SK-N-SH treated with all-trans-retinoic acid at 6 μM for 48 hours (cell line): ENCODE results near the gene GPR173.

Experiments
- ATAC-seq: fragments of 200-7000 bp; cut with Tn5 transposase; 3 replicates; pipeline ENCODE4 v1.9.1; 2020; ENCODE audit warnings: mild to moderate bottlenecking, moderate library complexity
- ARNTL ChIP-seq: fragments of 450-650 bp; formaldehyde crosslinking; IDR thresholded peaks from 2 replicates; pipeline ENCODE4 v1.5.0; 2020; ENCODE audit warnings: low read depth, mild to moderate bottlenecking, moderate library complexity, borderline replicate concordance
- CSDC2 ChIP-seq: fragments of 250-450 bp; sonication (Bioruptor Pico); IDR thresholded peaks from 2 replicates; pipeline ENCODE4 v1.5.0; 2020; ENCODE audit warnings: mild to moderate bottlenecking, moderate library complexity
- ESRRG ChIP-seq: fragments of 250-450 bp; sonication (Bioruptor Pico); IDR thresholded peaks from 2 replicates; pipeline ENCODE4 v1.6.1; 2021; ENCODE audit warnings: mild to moderate bottlenecking
- GLIS3 ChIP-seq: fragments of 250-450 bp; sonication (Bioruptor Pico); IDR thresholded peaks from 2 replicates; pipeline ENCODE4 v1.5.0; 2020; ENCODE audit warnings: mild to moderate bottlenecking, moderate library complexity
- ISL1 ChIP-seq: fragments of 250-450 bp; sonication (Bioruptor Pico); IDR thresholded peaks from 2 replicates; pipeline ENCODE4 v2.1.2; 2022; ENCODE audit warnings: mild to moderate bottlenecking, moderate library complexity
- PPARA ChIP-seq: fragments of 250-450 bp; sonication (Bioruptor Pico); IDR thresholded peaks from 2 replicates; pipeline ENCODE4 v1.5.0; 2020; ENCODE audit warnings: mild to moderate bottlenecking, borderline replicate concordance
- RARB ChIP-seq: fragments of 250-450 bp; sonication (Bioruptor Pico); IDR thresholded peaks from 2 replicates; pipeline ENCODE4 v1.8.0; 2021; ENCODE audit warnings: mild to moderate bottlenecking, moderate library complexity
- SNAI2 ChIP-seq: fragments of 250-450 bp; sonication (Bioruptor Pico); IDR thresholded peaks from 2 replicates; pipeline ENCODE4 v1.5.0; 2020; ENCODE audit warnings: mild to moderate bottlenecking, moderate library complexity
- ZC3H10 ChIP-seq: fragments of 250-450 bp; sonication (Bioruptor Pico); IDR thresholded peaks from 2 replicates; pipeline ENCODE4 v1.5.1; 2021; ENCODE audit warnings: mild to moderate bottlenecking, moderate library complexity
- ZFP3 ChIP-seq: fragments of 250-450 bp; sonication (Bioruptor Pico); IDR thresholded peaks from 2 replicates; pipeline ENCODE4 v1.5.0; 2020; ENCODE audit warnings: mild to moderate bottlenecking, moderate library complexity
- ZNF565 ChIP-seq: fragments of 450-650 bp; formaldehyde crosslinking; conservative IDR thresholded peaks from 2 replicates; pipeline ENCODE4 v1.5.0; 2020; ENCODE audit warnings: low read depth, mild to moderate bottlenecking, moderate library complexity
- ZNF70 ChIP-seq: fragments of 450-650 bp; formaldehyde crosslinking; IDR thresholded peaks from 2 replicates; pipeline ENCODE4 v1.5.0; 2020; ENCODE audit warnings: mild to moderate bottlenecking, moderate library complexity
- ZNF8 ChIP-seq: fragments of 450-650 bp; formaldehyde crosslinking; IDR thresholded peaks from 2 replicates; pipeline ENCODE4 v1.5.0; 2020; ENCODE audit warnings: mild to moderate bottlenecking, moderate library complexity
- TF ChIP-seq, protein P1 (sequence below): fragments of 250-450 bp; sonication (Bioruptor Pico); IDR thresholded peaks from 2 replicates; pipeline ENCODE4 v1.5.1; 2020; ENCODE audit warnings: low read depth, mild to moderate bottlenecking, moderate library complexity
- TF ChIP-seq, protein P2 (sequence below): fragments of 250-450 bp; sonication (Bioruptor Pico); IDR thresholded peaks from 2 replicates; pipeline ENCODE4 v1.8.0; 2021; ENCODE audit warnings: low read depth, mild to moderate bottlenecking, moderate library complexity, borderline replicate concordance
- TF ChIP-seq, protein P3 (sequence below): fragments of 250-450 bp; sonication (Bioruptor Pico); IDR thresholded peaks from 2 replicates; pipeline ENCODE4 v1.5.1; 2021; ENCODE audit warnings: mild to moderate bottlenecking, moderate library complexity
- TF ChIP-seq, protein P4 (sequence below): fragments of 250-450 bp; sonication (Bioruptor Pico); IDR thresholded peaks from 2 replicates; pipeline ENCODE4 v1.8.0; 2020; ENCODE audit warnings: mild to moderate bottlenecking, moderate library complexity, borderline replicate concordance

Gene GPR173

DNA sequence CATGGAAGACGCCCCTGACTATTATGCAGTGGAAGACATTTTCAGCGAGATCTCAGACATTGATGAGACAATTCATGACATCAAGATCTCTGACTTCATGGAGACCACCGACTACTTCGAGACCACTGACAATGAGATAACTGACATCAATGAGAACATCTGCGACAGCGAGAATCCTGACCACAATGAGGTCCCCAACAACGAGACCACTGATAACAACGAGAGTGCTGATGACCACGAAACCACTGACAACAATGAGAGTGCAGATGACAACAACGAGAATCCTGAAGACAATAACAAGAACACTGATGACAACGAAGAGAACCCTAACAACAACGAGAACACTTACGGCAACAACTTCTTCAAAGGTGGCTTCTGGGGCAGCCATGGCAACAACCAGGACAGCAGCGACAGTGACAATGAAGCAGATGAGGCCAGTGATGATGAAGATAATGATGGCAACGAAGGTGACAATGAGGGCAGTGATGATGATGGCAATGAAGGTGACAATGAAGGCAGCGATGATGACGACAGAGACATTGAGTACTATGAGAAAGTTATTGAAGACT, 37.2 kb downstream of the GPR173 start (continued):
- TF ChIP-seq RARB (CRISPR knock-in tag) (no peak), SNAI2 (no peak)

DNA sequence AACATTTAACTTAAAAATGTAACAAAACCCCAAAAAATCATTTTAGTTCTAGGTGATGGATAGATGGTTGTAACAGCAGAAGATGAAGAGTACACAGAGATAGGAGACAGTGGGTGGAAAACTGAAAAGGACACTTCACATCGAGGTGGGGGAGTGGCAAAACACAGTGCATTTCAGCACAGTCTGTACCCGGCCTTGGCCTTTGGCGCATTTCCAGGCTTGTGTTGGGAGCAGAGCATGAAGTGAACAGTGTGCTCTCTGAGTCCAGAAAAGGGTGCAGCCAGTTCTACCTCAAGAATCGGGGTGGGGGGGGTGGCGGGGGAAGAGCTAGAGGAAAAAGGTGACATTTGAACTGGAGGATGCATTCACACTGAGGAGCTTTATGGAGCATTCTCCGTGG, 37.9 kb downstream of the GPR173 start:
- no peak for ATAC-seq
- TF ChIP-seq, protein P1, sequence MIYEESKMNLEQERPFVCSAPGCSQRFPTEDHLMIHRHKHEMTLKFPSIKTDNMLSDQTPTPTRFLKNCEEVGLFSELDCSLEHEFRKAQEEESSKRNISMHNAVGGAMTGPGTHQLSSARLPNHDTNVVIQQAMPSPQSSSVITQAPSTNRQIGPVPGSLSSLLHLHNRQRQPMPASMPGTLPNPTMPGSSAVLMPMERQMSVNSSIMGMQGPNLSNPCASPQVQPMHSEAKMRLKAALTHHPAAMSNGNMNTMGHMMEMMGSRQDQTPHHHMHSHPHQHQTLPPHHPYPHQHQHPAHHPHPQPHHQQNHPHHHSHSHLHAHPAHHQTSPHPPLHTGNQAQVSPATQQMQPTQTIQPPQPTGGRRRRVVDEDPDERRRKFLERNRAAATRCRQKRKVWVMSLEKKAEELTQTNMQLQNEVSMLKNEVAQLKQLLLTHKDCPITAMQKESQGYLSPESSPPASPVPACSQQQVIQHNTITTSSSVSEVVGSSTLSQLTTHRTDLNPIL (CRISPR knock-in tag), result no peak
- TF ChIP-seq CSDC2 (no peak), ZNF70 (CRISPR knock-in tag) (no peak), ZC3H10 (CRISPR knock-in tag) (no peak), ISL1 (no peak), ARNTL (CRISPR knock-in tag) (no peak), ESRRG (no peak), ZNF8 (CRISPR knock-in tag) (no peak), PPARA (CRISPR knock-in tag) (no peak), SNAI2 (no peak), ZNF565 (CRISPR knock-in tag) (no peak), ZFP3 (CRISPR knock-in tag) (no peak)
- TF ChIP-seq, protein P2, sequence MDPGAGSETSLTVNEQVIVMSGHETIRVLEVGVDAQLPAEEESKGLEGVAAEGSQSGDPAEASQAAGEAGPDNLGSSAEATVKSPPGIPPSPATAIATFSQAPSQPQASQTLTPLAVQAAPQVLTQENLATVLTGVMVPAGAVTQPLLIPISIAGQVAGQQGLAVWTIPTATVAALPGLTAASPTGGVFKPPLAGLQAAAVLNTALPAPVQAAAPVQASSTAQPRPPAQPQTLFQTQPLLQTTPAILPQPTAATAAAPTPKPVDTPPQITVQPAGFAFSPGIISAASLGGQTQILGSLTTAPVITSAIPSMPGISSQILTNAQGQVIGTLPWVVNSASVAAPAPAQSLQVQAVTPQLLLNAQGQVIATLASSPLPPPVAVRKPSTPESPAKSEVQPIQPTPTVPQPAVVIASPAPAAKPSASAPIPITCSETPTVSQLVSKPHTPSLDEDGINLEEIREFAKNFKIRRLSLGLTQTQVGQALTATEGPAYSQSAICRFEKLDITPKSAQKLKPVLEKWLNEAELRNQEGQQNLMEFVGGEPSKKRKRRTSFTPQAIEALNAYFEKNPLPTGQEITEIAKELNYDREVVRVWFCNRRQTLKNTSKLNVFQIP (CRISPR knock-in tag), result no peak
- TF ChIP-seq, protein P3, sequence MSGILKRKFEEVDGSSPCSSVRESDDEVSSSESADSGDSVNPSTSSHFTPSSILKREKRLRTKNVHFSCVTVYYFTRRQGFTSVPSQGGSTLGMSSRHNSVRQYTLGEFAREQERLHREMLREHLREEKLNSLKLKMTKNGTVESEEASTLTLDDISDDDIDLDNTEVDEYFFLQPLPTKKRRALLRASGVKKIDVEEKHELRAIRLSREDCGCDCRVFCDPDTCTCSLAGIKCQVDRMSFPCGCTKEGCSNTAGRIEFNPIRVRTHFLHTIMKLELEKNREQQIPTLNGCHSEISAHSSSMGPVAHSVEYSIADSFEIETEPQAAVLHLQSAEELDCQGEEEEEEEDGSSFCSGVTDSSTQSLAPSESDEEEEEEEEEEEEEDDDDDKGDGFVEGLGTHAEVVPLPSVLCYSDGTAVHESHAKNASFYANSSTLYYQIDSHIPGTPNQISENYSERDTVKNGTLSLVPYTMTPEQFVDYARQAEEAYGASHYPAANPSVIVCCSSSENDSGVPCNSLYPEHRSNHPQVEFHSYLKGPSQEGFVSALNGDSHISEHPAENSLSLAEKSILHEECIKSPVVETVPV (CRISPR knock-in tag), result no peak
- TF ChIP-seq, protein P4, sequence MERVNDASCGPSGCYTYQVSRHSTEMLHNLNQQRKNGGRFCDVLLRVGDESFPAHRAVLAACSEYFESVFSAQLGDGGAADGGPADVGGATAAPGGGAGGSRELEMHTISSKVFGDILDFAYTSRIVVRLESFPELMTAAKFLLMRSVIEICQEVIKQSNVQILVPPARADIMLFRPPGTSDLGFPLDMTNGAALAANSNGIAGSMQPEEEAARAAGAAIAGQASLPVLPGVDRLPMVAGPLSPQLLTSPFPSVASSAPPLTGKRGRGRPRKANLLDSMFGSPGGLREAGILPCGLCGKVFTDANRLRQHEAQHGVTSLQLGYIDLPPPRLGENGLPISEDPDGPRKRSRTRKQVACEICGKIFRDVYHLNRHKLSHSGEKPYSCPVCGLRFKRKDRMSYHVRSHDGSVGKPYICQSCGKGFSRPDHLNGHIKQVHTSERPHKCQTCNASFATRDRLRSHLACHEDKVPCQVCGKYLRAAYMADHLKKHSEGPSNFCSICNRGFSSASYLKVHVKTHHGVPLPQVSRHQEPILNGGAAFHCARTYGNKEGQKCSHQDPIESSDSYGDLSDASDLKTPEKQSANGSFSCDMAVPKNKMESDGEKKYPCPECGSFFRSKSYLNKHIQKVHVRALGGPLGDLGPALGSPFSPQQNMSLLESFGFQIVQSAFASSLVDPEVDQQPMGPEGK (CRISPR knock-in tag), result no peak

DNA sequence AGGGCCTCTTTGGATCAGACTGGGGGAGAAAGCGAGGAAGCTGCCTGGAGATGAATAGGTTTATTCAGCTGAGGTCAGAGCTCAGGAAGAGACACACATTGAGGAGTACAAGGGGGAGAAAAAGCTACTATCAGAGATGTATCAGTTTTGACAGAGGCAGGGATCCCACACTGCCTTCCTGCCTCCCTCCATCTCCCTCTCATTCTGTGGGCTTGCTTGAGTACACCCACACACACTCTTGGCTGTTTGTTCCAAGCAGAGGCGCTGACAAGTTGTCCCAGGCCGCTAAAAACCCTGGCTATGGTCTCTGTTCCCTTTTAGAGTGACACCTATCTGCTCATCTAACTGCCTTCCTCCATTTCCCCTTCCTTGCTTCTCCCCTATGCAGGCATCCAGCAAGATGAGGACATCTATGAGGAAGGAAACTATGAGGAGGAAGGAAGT, 38.8 kb downstream of the GPR173 start:
- no peak for ATAC-seq
- TF ChIP-seq, protein P4 (CRISPR knock-in tag), result no peak

DNA sequence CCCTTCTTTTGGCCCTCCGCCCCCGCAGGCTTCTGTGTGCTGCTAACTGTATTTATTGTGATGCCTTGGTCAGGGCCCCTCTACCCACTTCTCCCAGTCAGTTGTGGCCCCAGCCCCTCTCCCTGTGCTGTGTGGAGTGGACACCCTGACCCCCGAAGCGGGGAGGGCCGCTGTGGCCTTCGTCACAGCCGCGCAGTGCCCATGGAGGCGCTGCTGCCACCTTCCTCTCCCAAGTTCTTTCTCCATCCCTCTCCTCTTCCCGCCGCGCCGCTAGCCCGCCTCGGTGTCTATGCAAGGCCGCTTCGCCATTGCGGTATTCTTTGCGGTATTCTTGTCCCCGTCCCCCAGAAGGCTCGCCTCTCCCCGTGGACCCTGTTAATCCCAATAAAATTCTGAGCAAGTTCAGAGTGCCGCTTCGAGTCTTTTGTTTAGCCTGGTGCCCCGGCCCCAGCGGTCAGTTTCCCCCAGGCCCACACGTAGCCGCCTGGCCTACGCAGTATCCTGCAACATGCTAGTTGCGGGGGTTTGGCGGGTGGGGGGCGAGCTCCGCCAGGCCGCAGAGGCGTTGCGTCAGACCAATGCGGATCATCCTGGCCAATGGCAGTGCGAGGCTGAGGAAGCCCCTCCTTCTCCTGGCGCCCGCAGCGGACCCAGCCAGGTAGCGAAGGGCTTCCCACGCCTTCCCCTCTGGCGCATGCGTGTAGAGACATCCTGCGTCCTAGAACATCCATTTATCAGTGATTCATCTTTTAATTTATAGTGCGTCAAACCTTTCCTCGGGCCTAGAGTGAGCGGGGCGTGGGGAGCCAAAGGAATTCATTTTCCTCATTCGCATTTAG, 39.8 kb downstream of the GPR173 start:
- TF ChIP-seq GLIS3 (no peak), ZNF70 (CRISPR knock-in tag) (no peak)
- TF ChIP-seq, protein P1 (CRISPR knock-in tag), result no peak
- TF ChIP-seq, protein P4 (CRISPR knock-in tag), result 0 out of 2 replicates have a peak, but pooled peaks have one; percentile 42
- ATAC-seq, result peak; percentile 80
